ENCODE measurements around the gene OLFM1. TPM values are rescaled to one million over a fixed set of nuclear protein-coding genes. Genes with fewer than 3 reads are reported as not detected.

OLFM1 gene
- total RNA-seq, 1 experiment from 2014 or later, result 0.39 TPM

DNA sequence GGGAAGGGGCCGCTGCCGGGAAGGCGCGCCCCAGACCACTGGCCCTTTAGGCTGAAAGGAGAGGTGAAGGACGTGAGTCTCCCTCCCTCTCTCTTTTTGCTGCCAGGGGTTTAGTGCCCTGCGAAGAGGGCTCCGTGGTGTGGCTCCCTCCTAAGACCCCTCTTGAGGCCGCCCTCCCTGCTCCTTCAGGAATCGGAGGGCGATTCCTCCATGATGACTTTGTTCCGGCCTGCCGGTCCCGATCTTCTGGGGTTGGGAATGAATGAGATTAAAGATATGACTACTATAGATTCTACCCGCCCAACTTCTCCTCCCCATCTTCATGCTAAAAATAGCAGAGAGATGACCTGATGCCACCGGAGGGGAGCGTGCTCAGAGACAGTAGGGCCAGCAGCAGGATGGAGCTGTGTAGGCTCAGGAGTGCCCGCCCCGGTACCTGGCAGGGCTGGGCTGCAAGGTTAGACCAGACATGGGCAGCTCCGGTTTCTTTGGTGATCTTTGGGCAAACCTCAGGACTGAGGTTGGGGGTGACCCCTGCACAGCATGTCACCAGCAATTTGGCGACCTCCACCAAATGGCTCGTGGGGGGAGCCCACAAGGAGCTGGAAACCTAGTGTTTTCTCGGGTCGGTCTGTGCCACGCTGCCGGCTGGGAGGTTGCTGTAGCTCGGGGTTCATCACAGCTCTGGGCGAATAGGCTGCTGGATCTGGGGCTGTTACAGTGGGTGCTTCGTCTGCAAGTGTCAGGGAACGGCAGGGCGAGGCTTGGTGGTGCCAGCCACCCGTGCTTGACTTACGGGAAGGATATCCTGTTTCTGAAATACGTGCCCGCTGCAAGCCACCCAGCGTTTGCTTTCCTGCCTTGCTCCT lies 1.7 kb downstream of the OLFM1 start:
- ATAC-seq, result no peak
- BruUV-seq (replicated peaks), result no TSS peak
- in situ Hi-C loops (cut with HindIII; ENCODE audit: low pct_unique_long_range_greater_than_20kb, low sequenced_read_pairs), result no loop called here
- no peaks in the 10 kb centered on the region for H3K36me3 ChIP-seq (ENCODE audit: control insufficient read depth, insufficient read depth, low read length)
- no peak overlapping the region for H3K4me3 ChIP-seq (ENCODE audit: low read depth in 2 of 2, low read length in 2 of 2)
- intact Hi-C loops (cut with micrococcal nuclease; ENCODE audit: unreplicated experiment), result loop anchor here (5.0 kb wide), 1 partner anchor 253 kb away; no protein-coding TSS in a partner anchor
- no peak for DNase-seq (ENCODE audit: low read depth, low spot score)
- CTCF ChIA-PET, result no interaction called here
- H3K4me1 ChIP-seq (ENCODE audit: control insufficient read depth, insufficient read depth, low read length), result no peaks in the 10 kb centered on the region
- no peak overlapping the region for H3K27ac ChIP-seq (ENCODE audit: low read length)
- no peak for TF ChIP-seq SIN3A (IDR thresholded peaks at IDR 0.05; ENCODE audit: borderline replicate concordance, insufficient read depth, low read depth, low read length)
- TF ChIP-seq, protein P1, sequence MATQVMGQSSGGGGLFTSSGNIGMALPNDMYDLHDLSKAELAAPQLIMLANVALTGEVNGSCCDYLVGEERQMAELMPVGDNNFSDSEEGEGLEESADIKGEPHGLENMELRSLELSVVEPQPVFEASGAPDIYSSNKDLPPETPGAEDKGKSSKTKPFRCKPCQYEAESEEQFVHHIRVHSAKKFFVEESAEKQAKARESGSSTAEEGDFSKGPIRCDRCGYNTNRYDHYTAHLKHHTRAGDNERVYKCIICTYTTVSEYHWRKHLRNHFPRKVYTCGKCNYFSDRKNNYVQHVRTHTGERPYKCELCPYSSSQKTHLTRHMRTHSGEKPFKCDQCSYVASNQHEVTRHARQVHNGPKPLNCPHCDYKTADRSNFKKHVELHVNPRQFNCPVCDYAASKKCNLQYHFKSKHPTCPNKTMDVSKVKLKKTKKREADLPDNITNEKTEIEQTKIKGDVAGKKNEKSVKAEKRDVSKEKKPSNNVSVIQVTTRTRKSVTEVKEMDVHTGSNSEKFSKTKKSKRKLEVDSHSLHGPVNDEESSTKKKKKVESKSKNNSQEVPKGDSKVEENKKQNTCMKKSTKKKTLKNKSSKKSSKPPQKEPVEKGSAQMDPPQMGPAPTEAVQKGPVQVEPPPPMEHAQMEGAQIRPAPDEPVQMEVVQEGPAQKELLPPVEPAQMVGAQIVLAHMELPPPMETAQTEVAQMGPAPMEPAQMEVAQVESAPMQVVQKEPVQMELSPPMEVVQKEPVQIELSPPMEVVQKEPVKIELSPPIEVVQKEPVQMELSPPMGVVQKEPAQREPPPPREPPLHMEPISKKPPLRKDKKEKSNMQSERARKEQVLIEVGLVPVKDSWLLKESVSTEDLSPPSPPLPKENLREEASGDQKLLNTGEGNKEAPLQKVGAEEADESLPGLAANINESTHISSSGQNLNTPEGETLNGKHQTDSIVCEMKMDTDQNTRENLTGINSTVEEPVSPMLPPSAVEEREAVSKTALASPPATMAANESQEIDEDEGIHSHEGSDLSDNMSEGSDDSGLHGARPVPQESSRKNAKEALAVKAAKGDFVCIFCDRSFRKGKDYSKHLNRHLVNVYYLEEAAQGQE (IDR thresholded peaks at IDR 0.05; ENCODE audit: insufficient read depth in 1 of 2, low read depth in 2 of 2, low read length in 1 of 2), result no peak
- TF ChIP-seq, protein P2, sequence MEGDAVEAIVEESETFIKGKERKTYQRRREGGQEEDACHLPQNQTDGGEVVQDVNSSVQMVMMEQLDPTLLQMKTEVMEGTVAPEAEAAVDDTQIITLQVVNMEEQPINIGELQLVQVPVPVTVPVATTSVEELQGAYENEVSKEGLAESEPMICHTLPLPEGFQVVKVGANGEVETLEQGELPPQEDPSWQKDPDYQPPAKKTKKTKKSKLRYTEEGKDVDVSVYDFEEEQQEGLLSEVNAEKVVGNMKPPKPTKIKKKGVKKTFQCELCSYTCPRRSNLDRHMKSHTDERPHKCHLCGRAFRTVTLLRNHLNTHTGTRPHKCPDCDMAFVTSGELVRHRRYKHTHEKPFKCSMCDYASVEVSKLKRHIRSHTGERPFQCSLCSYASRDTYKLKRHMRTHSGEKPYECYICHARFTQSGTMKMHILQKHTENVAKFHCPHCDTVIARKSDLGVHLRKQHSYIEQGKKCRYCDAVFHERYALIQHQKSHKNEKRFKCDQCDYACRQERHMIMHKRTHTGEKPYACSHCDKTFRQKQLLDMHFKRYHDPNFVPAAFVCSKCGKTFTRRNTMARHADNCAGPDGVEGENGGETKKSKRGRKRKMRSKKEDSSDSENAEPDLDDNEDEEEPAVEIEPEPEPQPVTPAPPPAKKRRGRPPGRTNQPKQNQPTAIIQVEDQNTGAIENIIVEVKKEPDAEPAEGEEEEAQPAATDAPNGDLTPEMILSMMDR (IDR thresholded peaks at IDR 0.05), result no peak
- TF ChIP-seq TCF7L2 (IDR thresholded peaks at IDR 0.05; ENCODE audit: low read depth, low read length), result no peak
- no peak for TF ChIP-seq POLR2AphosphoS5 (IDR thresholded peaks at IDR 0.05; ENCODE audit: low read depth, low read length)
- no peaks in the 10 kb centered on the region for H3K9me3 ChIP-seq (ENCODE audit: control insufficient read depth, insufficient read depth, low read depth, low read length)
- H3K27me3 ChIP-seq (ENCODE audit: control insufficient read depth, insufficient read depth, low read length), result peaks cover 2% of the 10 kb centered on the region; the same call in 1 of the 2 replicates
- POLR2A ChIA-PET, result no interaction called here

GRCh38 chr9:135090081-135090480 lies 2.6 kb downstream of the OLFM1 start:
- BruUV-seq (replicated peaks), result no TSS peak
- Histone ChIP-seq H3K36me3 (ENCODE audit: control insufficient read depth, insufficient read depth, low read length) (no peaks in the 10 kb centered on the region), H3K9me3 (ENCODE audit: control insufficient read depth, insufficient read depth, low read depth, low read length) (no peaks in the 10 kb centered on the region), H3K4me3 (ENCODE audit: low read depth in 2 of 2, low read length in 2 of 2) (no peak overlapping the region), H3K4me1 (ENCODE audit: control insufficient read depth, insufficient read depth, low read length) (no peaks in the 10 kb centered on the region), H3K27me3 (ENCODE audit: control insufficient read depth, insufficient read depth, low read length) (peaks cover 3% of the 10 kb centered on the region), H3K27ac (ENCODE audit: low read length) (no peak overlapping the region)
- DNase-seq (ENCODE audit: low read depth, low spot score), result no peak
- in situ Hi-C loops (cut with HindIII; ENCODE audit: low pct_unique_long_range_greater_than_20kb, low sequenced_read_pairs), result no loop called here
- intact Hi-C loops (cut with micrococcal nuclease; ENCODE audit: unreplicated experiment), result no loop called here
- TF ChIP-seq SIN3A (IDR thresholded peaks at IDR 0.05; ENCODE audit: borderline replicate concordance, insufficient read depth, low read depth, low read length) (no peak), POLR2AphosphoS5 (IDR thresholded peaks at IDR 0.05; ENCODE audit: low read depth, low read length) (no peak), TCF7L2 (IDR thresholded peaks at IDR 0.05; ENCODE audit: low read depth, low read length) (no peak)
- TF ChIP-seq, protein P1 (IDR thresholded peaks at IDR 0.05; ENCODE audit: insufficient read depth in 1 of 2, low read depth in 2 of 2, low read length in 1 of 2), result no peak
- TF ChIP-seq, protein P2 (IDR thresholded peaks at IDR 0.05), result no peak
- ChIA-PET POLR2A (interaction anchor here (0.6 kb wide), 1 partner anchor 260 kb away, joined by 5 read pairs; no protein-coding TSS in a partner anchor), CTCF (no interaction called here)
- ATAC-seq, result no peak

Measured in Panc1 (cell line).